HG03460 (cell line): ENCODE results near the gene PDXK.
"Not testable (repeated sequence)": the region's sequence is repeated elsewhere in the genome, so short reads cannot be mapped to it uniquely, and the experiment has no call there.

Experiments
- ATAC-seq: cut with Tn5 transposase; IDR thresholded peaks from one replicate; pipeline ENCODE4 v1.9.1; 2021; ENCODE audit not compliant: unreplicated experiment

PDXK gene

GRCh38 chr21:43718872-43719747 lies at the start of gene PDXK:
Gene PDXK (plus strand): TSS chr21:43719129. CDS start chr21:43719295, 166 bp downstream.
- peak; percentile 47 for ATAC-seq

- ATAC-seq: no peak
Observed at GRCh38 chr21:43669828-43670605, 48.9 kb upstream of the PDXK start.

- ATAC-seq: no peak
Observed at GRCh38 chr21:43675871-43676270, 43.1 kb upstream of the PDXK start.

- ATAC-seq: no peak
Observed at GRCh38 chr21:43676391-43676790, 42.5 kb upstream of the PDXK start.

- ATAC-seq: no peak
Observed at GRCh38 chr21:43679951-43680350, 39.0 kb upstream of the PDXK start.

- ATAC-seq: not testable (repeated sequence)
Observed at GRCh38 chr21:43680421-43680820, 38.5 kb upstream of the PDXK start.

GRCh38 chr21:43681650-43682049 lies 37.3 kb upstream of the PDXK start:
- no peak for ATAC-seq

- no peak for ATAC-seq
Observed at GRCh38 chr21:43684424-43684823, 34.5 kb upstream of the PDXK start.

- no peak for ATAC-seq
Observed at GRCh38 chr21:43686811-43687565, 31.9 kb upstream of the PDXK start.

- no peak for ATAC-seq
Observed at GRCh38 chr21:43687566-43688399, 31.1 kb upstream of the PDXK start.

- ATAC-seq: no peak
Observed at GRCh38 chr21:43688906-43689305, 30.0 kb upstream of the PDXK start.

- no peak for ATAC-seq
Observed at GRCh38 chr21:43689556-43690337, 29.2 kb upstream of the PDXK start.

GRCh38 chr21:43690346-43690745 lies 28.6 kb upstream of the PDXK start:
- no peak for ATAC-seq

GRCh38 chr21:43691086-43691795 lies 27.7 kb upstream of the PDXK start:
- no peak for ATAC-seq

GRCh38 chr21:43691801-43692200 lies 27.1 kb upstream of the PDXK start:
- no peak for ATAC-seq

- no peak for ATAC-seq
Observed at GRCh38 chr21:43692949-43693348, 26.0 kb upstream of the PDXK start.

GRCh38 chr21:43693981-43694380 lies 24.9 kb upstream of the PDXK start:
- no peak for ATAC-seq

- no peak for ATAC-seq
Observed at GRCh38 chr21:43694437-43695079, 24.4 kb upstream of the PDXK start.

- no peak for ATAC-seq
Observed at GRCh38 chr21:43696214-43696613, 22.7 kb upstream of the PDXK start.
